WTC11 (cell line): ENCODE results near the gene MYL3. TPM values are rescaled to one million over a fixed set of nuclear protein-coding genes. Genes with fewer than 3 reads are reported as not detected.

Experiments used
- ATAC-seq: fragments of 200-7000 bp; cut with Tn5 transposase; 2 replicates; pipeline ENCODE4 v1.10.0; 2021; ENCODE audit warnings: mild to moderate bottlenecking, moderate library complexity
- CTCF ChIA-PET: fragments of 300-600 bp; sonication (Branson Sonifier 250); formaldehyde crosslinking; loops from one replicate; lab custom pipeline; 2021; ENCODE audit warnings: antibody characterized with exemption; lab: Charles Lee
- POLR2A ChIA-PET: fragments of 350-600 bp; sonication (Branson Sonifier 250); formaldehyde crosslinking; loops from one replicate; lab custom pipeline; 2021; ENCODE audit warnings: antibody characterized with exemption; lab: Charles Lee
- DNase-seq: peaks from one replicate; pipeline ENCODE4 v3.0.0; 2021; ENCODE audit warnings: low spot score
- H3K27ac Mint-ChIP-seq: 2 replicates; pipeline ENCODE4 v1.8.0; 2021; ENCODE audit warnings: mixed read lengths
- H3K27me3 Mint-ChIP-seq: 2 replicates; pipeline ENCODE4 v1.8.0; 2021; ENCODE audit warnings: low read depth, mild to moderate bottlenecking, moderate library complexity, mixed read lengths
- H3K36me3 Mint-ChIP-seq: 2 replicates; pipeline ENCODE4 v1.8.0; 2021; ENCODE audit warnings: mixed read lengths
- H3K4me1 Mint-ChIP-seq: 2 replicates; pipeline ENCODE4 v1.8.0; 2022; ENCODE audit warnings: mixed read lengths
- H3K4me3 Mint-ChIP-seq: 2 replicates; pipeline ENCODE4 v1.8.0; 2021; ENCODE audit warnings: mild to moderate bottlenecking, moderate library complexity, mixed read lengths
- H3K9me3 Mint-ChIP-seq: 2 replicates; pipeline ENCODE4 v1.8.0; 2021; ENCODE audit warnings: mixed read lengths
- FOXJ3 ChIP-seq: sonication (generic); formaldehyde crosslinking; IDR thresholded peaks from 2 replicates; pipeline ENCODE4 v1.9.0; 2021; ENCODE audit warnings: missing genetic modification reagents, mild to moderate bottlenecking, borderline replicate concordance
- HMGA2 ChIP-seq: fragments of 250-450 bp; sonication (Bioruptor Pico); IDR thresholded peaks from 2 replicates; pipeline ENCODE4 v1.4.0; 2021; ENCODE audit warnings: mild to moderate bottlenecking, moderate library complexity
- JAZF1 ChIP-seq: fragments of 250-450 bp; sonication (Bioruptor Pico); IDR thresholded peaks from 2 replicates; pipeline ENCODE4 v1.9.0; 2021; ENCODE audit warnings: moderate library complexity, mild to moderate bottlenecking, inconsistent platforms
- KAT7 ChIP-seq: sonication (generic); formaldehyde crosslinking; IDR thresholded peaks from 2 replicates; pipeline ENCODE4 v1.8.1; 2023; ENCODE audit warnings: missing genetic modification reagents, mild to moderate bottlenecking, borderline replicate concordance
- MXD4 ChIP-seq: fragments of 250-450 bp; sonication (Bioruptor Pico); IDR thresholded peaks from 2 replicates; pipeline ENCODE4 v1.8.0; 2021; ENCODE audit warnings: mild to moderate bottlenecking, moderate library complexity, borderline replicate concordance
- MYBL2 ChIP-seq: sonication (generic); formaldehyde crosslinking; IDR thresholded peaks from 2 replicates; pipeline ENCODE4 v1.8.1; 2023; ENCODE audit warnings: mild to moderate bottlenecking, moderate library complexity, missing genetic modification reagents
- NFYB ChIP-seq: sonication (generic); formaldehyde crosslinking; conservative IDR thresholded peaks from 2 replicates; pipeline ENCODE4 v1.8.0; 2022; ENCODE audit warnings: low read depth, missing genetic modification reagents
- NR3C1 ChIP-seq: sonication (generic); formaldehyde crosslinking; conservative IDR thresholded peaks from 2 replicates; pipeline ENCODE4 v1.8.1; 2023; ENCODE audit warnings: low read depth, mild to moderate bottlenecking, missing genetic modification reagents
- OVOL2 ChIP-seq: fragments of 250-450 bp; sonication (Bioruptor Pico); IDR thresholded peaks from 2 replicates; pipeline ENCODE4 v1.9.0; 2021; ENCODE audit warnings: mild to moderate bottlenecking, borderline replicate concordance
- SOX15 ChIP-seq: fragments of 250-450 bp; sonication (Bioruptor Pico); IDR thresholded peaks from 2 replicates; pipeline ENCODE4 v1.9.0; 2021; ENCODE audit warnings: mild to moderate bottlenecking
- ZNF317 ChIP-seq: sonication (generic); formaldehyde crosslinking; IDR thresholded peaks from 2 replicates; pipeline ENCODE4 v1.8.1; 2023; ENCODE audit warnings: low read depth, mild to moderate bottlenecking, moderate library complexity, missing genetic modification reagents, borderline replicate concordance
- ZNF671 ChIP-seq: fragments of 250-450 bp; sonication (Bioruptor Pico); IDR thresholded peaks from 2 replicates; pipeline ENCODE4 v1.8.0; 2021; ENCODE audit warnings: mild to moderate bottlenecking
- total RNA-seq: library from RNA; stranded (reverse); gene quantifications from 3 replicates; pipeline ENCODE4 v1.2.3, GENCODE V29; 2021
- TF ChIP-seq, protein P1 (sequence below): sonication (generic); formaldehyde crosslinking; IDR thresholded peaks from 2 replicates; pipeline ENCODE4 v1.8.1; 2023; ENCODE audit warnings: mild to moderate bottlenecking, missing genetic modification reagents, moderate library complexity
- TF ChIP-seq, protein P2 (sequence below): sonication (generic); formaldehyde crosslinking; IDR thresholded peaks from 2 replicates; pipeline ENCODE4 v1.8.1; 2023; ENCODE audit warnings: mild to moderate bottlenecking, missing genetic modification reagents
- TF ChIP-seq, protein P3 (sequence below): sonication (generic); formaldehyde crosslinking; IDR thresholded peaks from 2 replicates; pipeline ENCODE4 v1.8.0; 2023; ENCODE audit warnings: missing genetic modification reagents
- TF ChIP-seq, protein P4 (sequence below): sonication (generic); formaldehyde crosslinking; IDR thresholded peaks from 2 replicates; pipeline ENCODE4 v1.8.1; 2023; ENCODE audit warnings: mild to moderate bottlenecking, missing genetic modification reagents, borderline replicate concordance
- TF ChIP-seq, protein P5 (sequence below): sonication (generic); formaldehyde crosslinking; IDR thresholded peaks from 2 replicates; pipeline ENCODE4 v1.8.1; 2022; ENCODE audit warnings: low read depth, mild to moderate bottlenecking, moderate library complexity, missing genetic modification reagents, borderline replicate concordance
- TF ChIP-seq, protein P6 (sequence below): fragments of 250-450 bp; sonication (Bioruptor Pico); IDR thresholded peaks from 2 replicates; pipeline ENCODE4 v1.9.0; 2021; ENCODE audit warnings: mild to moderate bottlenecking
- TF ChIP-seq, protein P7 (sequence below): sonication (generic); formaldehyde crosslinking; IDR thresholded peaks from 2 replicates; pipeline ENCODE4 v1.8.0; 2022; ENCODE audit warnings: missing genetic modification reagents

MYL3 gene
- total RNA-seq, 1 experiment from 2014 or later, result 0.31 TPM

DNA sequence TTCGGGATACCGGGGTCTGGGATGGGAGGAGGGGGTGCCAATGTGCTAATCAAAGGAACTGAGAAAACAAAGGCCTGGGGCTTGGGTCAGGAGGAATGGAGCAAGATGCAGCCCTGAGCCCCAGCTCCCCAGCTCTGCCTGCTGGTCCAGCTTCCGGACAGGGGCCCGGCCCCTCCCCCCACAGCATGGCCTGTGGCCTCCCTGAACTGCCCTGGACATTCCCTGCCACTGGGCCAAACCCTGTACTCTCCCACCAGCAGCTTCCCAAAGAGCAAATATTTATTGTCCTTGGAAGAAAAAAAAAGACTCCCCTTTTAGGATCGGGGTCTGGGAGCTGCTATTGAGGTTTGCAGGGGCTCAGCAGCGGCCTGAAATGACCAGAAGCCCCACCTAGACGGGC, 5.7 kb upstream of the MYL3 start:
- TF ChIP-seq NR3C1 (no peak), OVOL2 (CRISPR knock-in tag) (no peak), MXD4 (CRISPR knock-in tag) (no peak), NFYB (CRISPR knock-in tag) (no peak), MYBL2 (no peak), KAT7 (CRISPR knock-in tag) (no peak), ZNF671 (CRISPR knock-in tag) (no peak), ZNF317 (CRISPR knock-in tag) (no peak), SOX15 (no peak), HMGA2 (CRISPR knock-in tag) (no peak), JAZF1 (CRISPR knock-in tag) (no peak), FOXJ3 (CRISPR knock-in tag) (no peak)
- TF ChIP-seq, protein P1, sequence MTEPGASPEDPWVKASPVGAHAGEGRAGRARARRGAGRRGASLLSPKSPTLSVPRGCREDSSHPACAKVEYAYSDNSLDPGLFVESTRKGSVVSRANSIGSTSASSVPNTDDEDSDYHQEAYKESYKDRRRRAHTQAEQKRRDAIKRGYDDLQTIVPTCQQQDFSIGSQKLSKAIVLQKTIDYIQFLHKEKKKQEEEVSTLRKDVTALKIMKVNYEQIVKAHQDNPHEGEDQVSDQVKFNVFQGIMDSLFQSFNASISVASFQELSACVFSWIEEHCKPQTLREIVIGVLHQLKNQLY, result no peak
- TF ChIP-seq, protein P2, sequence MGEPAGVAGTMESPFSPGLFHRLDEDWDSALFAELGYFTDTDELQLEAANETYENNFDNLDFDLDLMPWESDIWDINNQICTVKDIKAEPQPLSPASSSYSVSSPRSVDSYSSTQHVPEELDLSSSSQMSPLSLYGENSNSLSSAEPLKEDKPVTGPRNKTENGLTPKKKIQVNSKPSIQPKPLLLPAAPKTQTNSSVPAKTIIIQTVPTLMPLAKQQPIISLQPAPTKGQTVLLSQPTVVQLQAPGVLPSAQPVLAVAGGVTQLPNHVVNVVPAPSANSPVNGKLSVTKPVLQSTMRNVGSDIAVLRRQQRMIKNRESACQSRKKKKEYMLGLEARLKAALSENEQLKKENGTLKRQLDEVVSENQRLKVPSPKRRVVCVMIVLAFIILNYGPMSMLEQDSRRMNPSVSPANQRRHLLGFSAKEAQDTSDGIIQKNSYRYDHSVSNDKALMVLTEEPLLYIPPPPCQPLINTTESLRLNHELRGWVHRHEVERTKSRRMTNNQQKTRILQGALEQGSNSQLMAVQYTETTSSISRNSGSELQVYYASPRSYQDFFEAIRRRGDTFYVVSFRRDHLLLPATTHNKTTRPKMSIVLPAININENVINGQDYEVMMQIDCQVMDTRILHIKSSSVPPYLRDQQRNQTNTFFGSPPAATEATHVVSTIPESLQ, result no peak
- TF ChIP-seq, protein P3, sequence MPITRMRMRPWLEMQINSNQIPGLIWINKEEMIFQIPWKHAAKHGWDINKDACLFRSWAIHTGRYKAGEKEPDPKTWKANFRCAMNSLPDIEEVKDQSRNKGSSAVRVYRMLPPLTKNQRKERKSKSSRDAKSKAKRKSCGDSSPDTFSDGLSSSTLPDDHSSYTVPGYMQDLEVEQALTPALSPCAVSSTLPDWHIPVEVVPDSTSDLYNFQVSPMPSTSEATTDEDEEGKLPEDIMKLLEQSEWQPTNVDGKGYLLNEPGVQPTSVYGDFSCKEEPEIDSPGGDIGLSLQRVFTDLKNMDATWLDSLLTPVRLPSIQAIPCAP (CRISPR knock-in tag), result no peak
- TF ChIP-seq, protein P4, sequence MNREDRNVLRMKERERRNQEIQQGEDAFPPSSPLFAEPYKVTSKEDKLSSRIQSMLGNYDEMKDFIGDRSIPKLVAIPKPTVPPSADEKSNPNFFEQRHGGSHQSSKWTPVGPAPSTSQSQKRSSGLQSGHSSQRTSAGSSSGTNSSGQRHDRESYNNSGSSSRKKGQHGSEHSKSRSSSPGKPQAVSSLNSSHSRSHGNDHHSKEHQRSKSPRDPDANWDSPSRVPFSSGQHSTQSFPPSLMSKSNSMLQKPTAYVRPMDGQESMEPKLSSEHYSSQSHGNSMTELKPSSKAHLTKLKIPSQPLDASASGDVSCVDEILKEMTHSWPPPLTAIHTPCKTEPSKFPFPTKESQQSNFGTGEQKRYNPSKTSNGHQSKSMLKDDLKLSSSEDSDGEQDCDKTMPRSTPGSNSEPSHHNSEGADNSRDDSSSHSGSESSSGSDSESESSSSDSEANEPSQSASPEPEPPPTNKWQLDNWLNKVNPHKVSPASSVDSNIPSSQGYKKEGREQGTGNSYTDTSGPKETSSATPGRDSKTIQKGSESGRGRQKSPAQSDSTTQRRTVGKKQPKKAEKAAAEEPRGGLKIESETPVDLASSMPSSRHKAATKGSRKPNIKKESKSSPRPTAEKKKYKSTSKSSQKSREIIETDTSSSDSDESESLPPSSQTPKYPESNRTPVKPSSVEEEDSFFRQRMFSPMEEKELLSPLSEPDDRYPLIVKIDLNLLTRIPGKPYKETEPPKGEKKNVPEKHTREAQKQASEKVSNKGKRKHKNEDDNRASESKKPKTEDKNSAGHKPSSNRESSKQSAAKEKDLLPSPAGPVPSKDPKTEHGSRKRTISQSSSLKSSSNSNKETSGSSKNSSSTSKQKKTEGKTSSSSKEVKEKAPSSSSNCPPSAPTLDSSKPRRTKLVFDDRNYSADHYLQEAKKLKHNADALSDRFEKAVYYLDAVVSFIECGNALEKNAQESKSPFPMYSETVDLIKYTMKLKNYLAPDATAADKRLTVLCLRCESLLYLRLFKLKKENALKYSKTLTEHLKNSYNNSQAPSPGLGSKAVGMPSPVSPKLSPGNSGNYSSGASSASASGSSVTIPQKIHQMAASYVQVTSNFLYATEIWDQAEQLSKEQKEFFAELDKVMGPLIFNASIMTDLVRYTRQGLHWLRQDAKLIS (CRISPR knock-in tag), result no peak
- TF ChIP-seq, protein P5, sequence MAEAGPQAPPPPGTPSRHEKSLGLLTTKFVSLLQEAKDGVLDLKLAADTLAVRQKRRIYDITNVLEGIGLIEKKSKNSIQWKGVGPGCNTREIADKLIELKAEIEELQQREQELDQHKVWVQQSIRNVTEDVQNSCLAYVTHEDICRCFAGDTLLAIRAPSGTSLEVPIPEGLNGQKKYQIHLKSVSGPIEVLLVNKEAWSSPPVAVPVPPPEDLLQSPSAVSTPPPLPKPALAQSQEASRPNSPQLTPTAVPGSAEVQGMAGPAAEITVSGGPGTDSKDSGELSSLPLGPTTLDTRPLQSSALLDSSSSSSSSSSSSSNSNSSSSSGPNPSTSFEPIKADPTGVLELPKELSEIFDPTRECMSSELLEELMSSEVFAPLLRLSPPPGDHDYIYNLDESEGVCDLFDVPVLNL (CRISPR knock-in tag), result no peak
- TF ChIP-seq, protein P6, sequence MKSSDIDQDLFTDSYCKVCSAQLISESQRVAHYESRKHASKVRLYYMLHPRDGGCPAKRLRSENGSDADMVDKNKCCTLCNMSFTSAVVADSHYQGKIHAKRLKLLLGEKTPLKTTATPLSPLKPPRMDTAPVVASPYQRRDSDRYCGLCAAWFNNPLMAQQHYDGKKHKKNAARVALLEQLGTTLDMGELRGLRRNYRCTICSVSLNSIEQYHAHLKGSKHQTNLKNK (CRISPR knock-in tag), result no peak
- TF ChIP-seq, protein P7, sequence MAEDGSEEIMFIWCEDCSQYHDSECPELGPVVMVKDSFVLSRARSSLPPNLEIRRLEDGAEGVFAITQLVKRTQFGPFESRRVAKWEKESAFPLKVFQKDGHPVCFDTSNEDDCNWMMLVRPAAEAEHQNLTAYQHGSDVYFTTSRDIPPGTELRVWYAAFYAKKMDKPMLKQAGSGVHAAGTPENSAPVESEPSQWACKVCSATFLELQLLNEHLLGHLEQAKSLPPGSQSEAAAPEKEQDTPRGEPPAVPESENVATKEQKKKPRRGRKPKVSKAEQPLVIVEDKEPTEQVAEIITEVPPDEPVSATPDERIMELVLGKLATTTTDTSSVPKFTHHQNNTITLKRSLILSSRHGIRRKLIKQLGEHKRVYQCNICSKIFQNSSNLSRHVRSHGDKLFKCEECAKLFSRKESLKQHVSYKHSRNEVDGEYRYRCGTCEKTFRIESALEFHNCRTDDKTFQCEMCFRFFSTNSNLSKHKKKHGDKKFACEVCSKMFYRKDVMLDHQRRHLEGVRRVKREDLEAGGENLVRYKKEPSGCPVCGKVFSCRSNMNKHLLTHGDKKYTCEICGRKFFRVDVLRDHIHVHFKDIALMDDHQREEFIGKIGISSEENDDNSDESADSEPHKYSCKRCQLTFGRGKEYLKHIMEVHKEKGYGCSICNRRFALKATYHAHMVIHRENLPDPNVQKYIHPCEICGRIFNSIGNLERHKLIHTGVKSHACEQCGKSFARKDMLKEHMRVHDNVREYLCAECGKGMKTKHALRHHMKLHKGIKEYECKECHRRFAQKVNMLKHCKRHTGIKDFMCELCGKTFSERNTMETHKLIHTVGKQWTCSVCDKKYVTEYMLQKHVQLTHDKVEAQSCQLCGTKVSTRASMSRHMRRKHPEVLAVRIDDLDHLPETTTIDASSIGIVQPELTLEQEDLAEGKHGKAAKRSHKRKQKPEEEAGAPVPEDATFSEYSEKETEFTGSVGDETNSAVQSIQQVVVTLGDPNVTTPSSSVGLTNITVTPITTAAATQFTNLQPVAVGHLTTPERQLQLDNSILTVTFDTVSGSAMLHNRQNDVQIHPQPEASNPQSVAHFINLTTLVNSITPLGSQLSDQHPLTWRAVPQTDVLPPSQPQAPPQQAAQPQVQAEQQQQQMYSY (CRISPR knock-in tag), result no peak
- no peaks in the 10 kb centered on the region for H3K36me3 Mint-ChIP-seq

More for the DNA sequence above, 5.7 kb upstream of the MYL3 start:
- H3K27ac Mint-ChIP-seq, result no peak overlapping the region
- no peaks in the 10 kb centered on the region for H3K9me3 Mint-ChIP-seq
- H3K27me3 Mint-ChIP-seq, result peaks cover 12% of the 10 kb centered on the region
- ChIA-PET POLR2A (no interaction called here), CTCF (interaction anchor here (0.6 to 4.4 kb wide), 5 partner anchors 25 to 419 kb away, joined by 3 to 39 read pairs (median 4); no protein-coding TSS in a partner anchor)
- no peak for DNase-seq
- no peak overlapping the region for H3K4me3 Mint-ChIP-seq
- H3K4me1 Mint-ChIP-seq, result 0 out of 2 replicates have a peak, but pooled peaks cover under 1% of the 10 kb centered on the region
- ATAC-seq, result no peak
